KMS-11 (cell line): ENCODE data around the gene FMC1.
"Not testable (repeated sequence)": the region's sequence is repeated elsewhere in the genome, so short reads cannot be mapped to it uniquely, and the experiment has no call there.

Source experiments
- H2AFZ ChIP-seq: fragments of 200-600 bp; sonication (generic); 2 replicates; pipeline ENCODE4 v1.6.1; 2016; ENCODE audit warnings: antibody characterized with exemption, mixed run types, low read depth
- H3K27ac ChIP-seq: fragments of 200-600 bp; sonication (generic); 2 replicates; pipeline ENCODE4 v1.6.1; 2016; ENCODE audit warnings: mild to moderate bottlenecking, mixed run types
- H3K27me3 ChIP-seq: fragments of 200-600 bp; sonication (generic); 2 replicates; pipeline ENCODE4 v1.6.1; 2017; ENCODE audit warnings: mild to moderate bottlenecking, low read depth, mixed run types, moderate library complexity; ENCODE audit not compliant: insufficient read depth
- H3K36me3 ChIP-seq: fragments of 200-600 bp; sonication (generic); 2 replicates; pipeline ENCODE4 v1.6.1; 2017; ENCODE audit warnings: mild to moderate bottlenecking, mixed run types; ENCODE audit not compliant: insufficient read depth
- H3K4me1 ChIP-seq: fragments of 200-600 bp; sonication (generic); 2 replicates; pipeline ENCODE4 v1.6.1; 2016; ENCODE audit warnings: mild to moderate bottlenecking, low read depth, mixed run types; ENCODE audit not compliant: poor library complexity, severe bottlenecking
- H3K4me2 ChIP-seq: fragments of 200-600 bp; sonication (generic); 2 replicates; pipeline ENCODE4 v1.7.0; 2016; ENCODE audit warnings: mild to moderate bottlenecking, mixed run types
- H3K4me3 ChIP-seq: fragments of 200-600 bp; sonication (generic); IDR thresholded peaks from 2 replicates; pipeline ENCODE4 v1.6.1; 2017; ENCODE audit warnings: low read depth, low read length, mixed read lengths; ENCODE audit not compliant: insufficient read depth
- H3K79me2 ChIP-seq: fragments of 200-600 bp; sonication (generic); 2 replicates; pipeline ENCODE4 v1.6.1; 2016; ENCODE audit warnings: low read depth, mixed run types; ENCODE audit not compliant: insufficient read depth
- H3K9ac ChIP-seq: fragments of 200-600 bp; sonication (generic); 2 replicates; pipeline ENCODE4 v1.6.1; 2016; ENCODE audit warnings: mild to moderate bottlenecking, mixed run types
- H4K20me1 ChIP-seq: fragments of 200-600 bp; sonication (generic); 2 replicates; pipeline ENCODE4 v1.6.1; 2016; ENCODE audit warnings: mild to moderate bottlenecking, mixed run types; ENCODE audit not compliant: insufficient read depth
- CTCF ChIP-seq: fragments of 200-600 bp; sonication (generic); conservative IDR thresholded peaks from 2 replicates; pipeline ENCODE4 v1.6.1; 2017; ENCODE audit warnings: low read depth, mild to moderate bottlenecking, antibody characterized with exemption, low read length, moderate library complexity, mixed read lengths

The FMC1 gene

DNA sequence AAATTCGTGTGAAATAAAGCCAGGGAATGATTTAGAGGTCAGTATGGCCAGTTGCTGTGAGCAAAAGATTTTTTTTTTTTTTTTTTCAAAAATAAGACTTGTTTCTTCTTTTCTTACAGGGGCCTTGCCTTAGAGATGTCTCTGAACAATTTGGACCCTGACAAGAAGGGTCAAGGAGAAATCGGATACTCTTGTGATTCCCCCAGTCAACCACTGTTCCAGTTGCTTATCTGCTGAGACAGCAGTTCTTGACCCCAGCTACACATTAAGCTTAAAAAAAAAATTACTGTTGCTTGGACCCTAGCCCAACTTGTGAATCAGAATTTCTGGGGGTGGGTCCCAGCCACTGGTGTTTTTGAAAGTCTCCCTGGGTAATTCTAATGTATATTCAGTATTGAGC lies 12.0 kb upstream of the FMC1 start:
- Histone ChIP-seq H2AFZ (no peak overlapping the region), H3K27ac (no peak overlapping the region), H3K27me3 (no peaks in the 10 kb centered on the region), H3K9ac (no peak overlapping the region), H3K36me3 (no peaks in the 10 kb centered on the region), H3K4me2 (no peak overlapping the region), H3K79me2 (no peaks in the 10 kb centered on the region), H3K4me3 (no peak overlapping the region), H4K20me1 (no peaks in the 10 kb centered on the region), H3K4me1 (peaks cover 4% of the 10 kb centered on the region)
- TF ChIP-seq CTCF: no peak

DNA sequence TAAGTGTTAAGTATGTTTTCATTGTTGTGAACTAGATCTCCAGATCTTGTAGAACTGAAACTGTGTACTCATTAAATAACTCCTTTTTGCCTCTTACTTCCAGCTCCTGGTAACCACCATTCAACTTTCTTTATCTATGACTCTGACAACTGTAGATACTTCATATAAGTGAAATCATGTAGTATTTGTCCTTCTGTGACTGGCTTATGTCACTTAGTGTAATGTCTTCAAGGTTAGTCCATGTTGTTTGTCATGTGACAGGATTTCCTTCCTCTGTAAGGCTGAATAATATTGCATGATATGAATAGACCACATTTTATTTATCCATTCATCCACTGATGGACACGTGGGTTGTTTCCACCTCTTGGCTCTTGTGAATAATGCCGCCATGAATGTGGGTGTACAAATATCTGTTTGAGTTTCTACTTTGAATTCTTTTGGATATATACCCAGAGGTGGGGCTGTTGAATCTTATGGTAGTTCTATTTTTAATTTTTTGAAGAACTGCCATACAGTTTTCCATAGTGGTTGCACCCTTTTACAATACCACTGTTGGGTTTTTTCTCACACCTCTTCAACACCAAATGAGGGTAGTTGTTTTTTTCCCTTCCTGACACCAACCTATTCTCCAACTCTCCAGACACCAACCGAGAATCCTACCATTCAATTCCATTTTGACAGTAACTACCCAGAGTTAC lies 10.7 kb upstream of the FMC1 start:
- Histone ChIP-seq H3K4me2 (no peak overlapping the region), H3K27me3 (no peaks in the 10 kb centered on the region), H3K4me1 (peaks cover 4% of the 10 kb centered on the region), H2AFZ (no peak overlapping the region), H3K79me2 (no peaks in the 10 kb centered on the region), H3K36me3 (no peaks in the 10 kb centered on the region), H3K27ac (no peak overlapping the region), H3K9ac (no peak overlapping the region), H3K4me3 (no peak overlapping the region), H4K20me1 (no peaks in the 10 kb centered on the region)
- no peak for TF ChIP-seq CTCF

GRCh38 chr7:139332697-139333359 lies 8.3 kb upstream of the FMC1 start:
- no peaks in the 10 kb centered on the region for H3K36me3 ChIP-seq
- no peak overlapping the region for H3K9ac ChIP-seq
- no peaks in the 10 kb centered on the region for H3K79me2 ChIP-seq
- TF ChIP-seq CTCF: no peak
- no peak overlapping the region for H2AFZ ChIP-seq
- H3K27me3 ChIP-seq: no peaks in the 10 kb centered on the region
- H3K4me3 ChIP-seq: no peak overlapping the region
- no peak overlapping the region for H3K27ac ChIP-seq
- no peak overlapping the region for H3K4me2 ChIP-seq
- no peaks in the 10 kb centered on the region for H4K20me1 ChIP-seq
- peaks cover 4% of the 10 kb centered on the region for H3K4me1 ChIP-seq

DNA sequence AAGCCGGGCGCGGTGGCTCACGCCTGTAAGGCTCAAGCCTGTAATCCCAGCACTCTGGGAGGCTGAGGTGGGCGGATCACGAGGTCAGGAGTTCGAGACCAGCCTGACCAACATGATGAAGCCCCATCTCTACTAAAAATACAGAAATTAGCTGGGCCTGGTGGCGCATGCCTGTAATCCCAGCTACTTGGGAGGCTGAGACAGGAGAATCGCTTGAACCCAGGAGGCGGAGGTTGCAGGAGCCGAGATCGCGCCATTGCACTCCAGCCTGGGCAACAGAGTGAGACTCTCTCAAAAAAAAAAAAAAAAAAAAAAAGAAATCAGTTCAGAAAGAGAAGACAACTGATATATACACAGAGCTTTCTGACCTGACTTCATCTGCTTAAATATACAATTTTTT lies 7.7 kb upstream of the FMC1 start:
- H3K4me2 ChIP-seq, H3K4me1 ChIP-seq, H3K9ac ChIP-seq, H3K4me3 ChIP-seq, H4K20me1 ChIP-seq, H3K79me2 ChIP-seq, H3K27ac ChIP-seq, H3K27me3 ChIP-seq, H2AFZ ChIP-seq, H3K36me3 ChIP-seq: not testable (repeated sequence)
